Posterior cingulate gyrus (tissue), 11 donors: ENCODE results near the gene MINDY3.
"Not testable (repeated sequence)": the region's sequence is repeated elsewhere in the genome, so short reads cannot be mapped to it uniquely, and the experiment has no call there.

ENCODE experiments used
- DNase-seq, 10 donors: peaks; one replicate each; pipeline versions ENCODE4 v3.0.0 to v3.0.0-alpha.2; 2020 to 2021; ENCODE audit warnings: mixed read lengths in 3 of 10
- intact Hi-C: fragments of 100-400 bp; cut with DNase I; formaldehyde crosslinking; loops from one replicate; pipeline ENCODE4 v1.15.1; 2023

Gene MINDY3

DNA sequence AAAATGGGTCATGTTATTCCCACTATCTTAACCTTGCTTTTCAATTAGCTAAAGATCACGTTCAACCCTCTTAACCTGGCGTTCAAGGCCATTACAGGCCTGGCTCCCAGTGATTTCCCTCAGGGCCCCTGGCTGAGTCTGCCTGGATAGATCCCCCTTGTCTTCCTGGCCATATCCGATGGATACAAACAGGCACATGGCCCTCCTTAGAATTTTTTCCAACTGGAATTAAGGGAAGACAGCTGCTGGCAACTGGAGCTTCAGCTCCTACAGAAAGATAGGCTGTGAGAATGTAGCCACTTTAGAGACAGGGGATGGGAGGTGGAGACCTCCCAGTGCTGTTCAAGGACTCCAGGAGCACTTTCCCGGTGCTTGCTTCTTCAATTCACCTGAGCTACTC, 77.5 kb downstream of the MINDY3 start:
- DNase-seq = peak in 1 of 10 donors; percentile 21

DNA sequence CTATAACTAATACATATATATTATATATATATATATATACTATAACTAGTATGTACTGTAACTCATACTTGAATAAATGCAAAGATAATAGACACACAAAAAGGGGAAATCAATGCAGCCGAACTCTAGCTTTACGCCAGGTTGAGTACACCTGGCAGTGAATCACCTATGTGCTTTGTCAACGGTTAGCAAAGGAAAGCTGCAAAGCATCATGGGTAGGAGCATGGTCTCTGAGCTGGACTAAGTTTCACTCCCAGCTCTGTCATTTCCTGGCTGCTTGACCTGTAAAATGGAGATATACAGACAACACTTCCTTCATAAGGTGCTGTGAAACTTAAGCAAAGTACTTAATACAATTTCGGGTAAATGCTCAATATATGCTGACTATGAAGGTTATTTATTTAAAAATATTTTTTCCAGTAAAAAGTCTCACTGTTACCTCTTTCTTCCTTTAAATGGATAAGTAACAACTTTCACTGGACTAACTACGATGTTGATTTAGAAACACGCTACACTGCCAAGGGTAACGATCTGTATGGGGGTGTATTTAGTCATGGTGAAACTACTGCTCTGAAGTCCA, 78.8 kb downstream of the MINDY3 start:
- no peak for DNase-seq
- intact Hi-C loops = no loop called here

More for the DNA sequence above, 77.5 kb downstream of the MINDY3 start:
- intact Hi-C loops = no loop called here

DNA sequence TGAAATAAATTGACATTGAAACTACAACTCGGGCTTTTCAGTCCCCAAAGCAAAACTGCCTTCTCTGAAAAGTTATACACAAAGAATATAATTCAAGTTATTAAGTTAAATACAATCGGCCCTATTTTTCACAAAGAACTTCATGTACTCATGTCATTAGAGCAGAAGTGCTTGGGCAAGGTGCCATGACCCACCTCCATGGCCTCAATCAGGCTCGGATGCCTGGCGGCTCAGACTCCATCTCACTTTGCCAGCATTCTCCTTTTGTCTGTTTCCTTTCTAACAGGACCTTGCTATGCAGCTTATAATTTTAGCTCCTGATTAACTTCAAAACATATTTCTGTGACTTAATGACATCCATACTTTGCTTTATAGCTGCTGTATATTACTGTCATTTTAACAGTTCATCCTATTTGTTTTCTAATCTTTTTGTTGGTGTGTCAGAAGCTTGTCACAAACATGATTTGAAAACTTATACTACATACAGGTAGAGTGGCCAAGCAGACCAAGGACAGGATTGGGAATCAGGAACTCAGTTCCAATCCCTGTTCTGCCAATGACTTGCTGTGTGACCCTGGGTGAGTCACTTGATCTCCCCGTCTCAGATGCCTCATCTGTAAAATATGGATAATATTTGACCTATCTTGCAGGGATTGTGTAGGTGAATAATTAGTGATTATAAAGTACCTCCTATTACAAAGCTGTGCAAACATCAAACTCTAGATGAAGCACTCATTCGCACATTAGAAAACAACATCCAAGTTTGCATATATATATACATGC, 79.8 kb downstream of the MINDY3 start:
- DNase-seq = peak in 3 of 10 donors; percentile 14 to 71 (median 55)
- intact Hi-C loops = no loop called here

DNA sequence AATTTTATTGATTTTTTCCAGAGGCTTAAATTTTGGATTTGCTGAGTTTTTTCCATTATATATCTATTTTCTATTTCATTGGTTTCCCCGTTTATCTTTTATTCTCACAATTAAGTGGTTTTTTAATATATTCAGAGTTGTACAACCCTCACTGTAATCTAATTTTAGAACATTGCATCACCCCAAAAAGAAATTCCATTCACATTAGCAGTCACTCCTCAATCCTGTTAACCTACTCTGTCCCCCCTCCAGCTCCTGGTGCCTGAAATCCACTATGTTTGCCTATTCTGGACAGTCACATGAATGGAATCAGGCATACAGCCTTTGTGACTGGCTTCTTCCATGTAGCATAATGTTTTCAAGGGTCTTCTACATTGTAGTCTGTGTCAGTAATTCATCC, 84.8 kb downstream of the MINDY3 start:
- intact Hi-C loops = no loop called here

DNA sequence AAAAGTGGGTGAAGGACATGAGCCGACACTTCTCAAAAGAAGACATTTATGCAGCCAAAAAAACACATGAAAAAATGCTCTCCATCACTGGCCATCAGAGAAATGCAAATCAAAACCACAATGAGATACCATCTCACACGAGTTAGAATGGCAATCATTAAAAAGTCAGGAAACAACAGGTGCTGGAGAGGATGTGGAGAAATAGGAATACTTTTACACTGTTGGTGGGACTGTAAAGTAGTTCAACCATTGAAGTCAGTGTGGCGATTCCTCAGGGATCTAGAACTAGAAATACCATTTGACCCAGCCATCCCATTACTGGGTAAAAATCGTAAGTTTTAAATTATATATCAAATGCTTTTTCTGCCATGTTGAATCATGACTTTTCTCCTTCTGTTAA, 85.8 kb downstream of the MINDY3 start:
- intact Hi-C loops = not testable (repeated sequence)

More for the DNA sequence above, 84.8 kb downstream of the MINDY3 start:
- DNase-seq = no peak

DNA sequence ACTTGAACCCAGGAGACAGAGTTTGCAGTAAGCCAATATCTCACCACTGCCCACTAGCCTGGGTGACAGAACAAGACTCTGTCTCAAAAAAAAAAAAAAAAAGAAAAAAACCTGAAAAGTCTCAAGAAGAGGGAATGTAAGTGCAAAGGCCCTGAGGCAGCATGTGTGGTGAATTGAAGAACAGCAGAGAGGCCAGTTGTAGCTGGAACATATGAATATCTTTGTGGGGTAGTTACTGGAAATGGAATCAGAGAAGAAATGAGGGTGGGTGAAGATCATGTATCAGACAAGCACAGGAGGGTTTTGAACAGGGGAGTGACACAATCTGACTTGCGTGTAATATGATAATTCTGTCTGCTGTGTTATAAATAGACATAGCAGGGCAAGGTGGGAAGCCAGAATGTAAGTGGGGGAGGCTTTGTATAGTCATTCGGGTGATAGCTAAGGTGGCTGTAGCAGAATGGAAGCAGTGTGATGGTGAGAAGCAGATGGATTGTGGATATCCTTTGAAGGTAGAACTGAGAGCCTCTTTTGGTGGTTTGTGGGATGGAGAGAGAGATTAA, 95.3 kb downstream of the MINDY3 start:
- intact Hi-C loops = no loop called here
- DNase-seq = no peak

More for the DNA sequence above, 85.8 kb downstream of the MINDY3 start:
- DNase-seq = not testable (repeated sequence)

DNA sequence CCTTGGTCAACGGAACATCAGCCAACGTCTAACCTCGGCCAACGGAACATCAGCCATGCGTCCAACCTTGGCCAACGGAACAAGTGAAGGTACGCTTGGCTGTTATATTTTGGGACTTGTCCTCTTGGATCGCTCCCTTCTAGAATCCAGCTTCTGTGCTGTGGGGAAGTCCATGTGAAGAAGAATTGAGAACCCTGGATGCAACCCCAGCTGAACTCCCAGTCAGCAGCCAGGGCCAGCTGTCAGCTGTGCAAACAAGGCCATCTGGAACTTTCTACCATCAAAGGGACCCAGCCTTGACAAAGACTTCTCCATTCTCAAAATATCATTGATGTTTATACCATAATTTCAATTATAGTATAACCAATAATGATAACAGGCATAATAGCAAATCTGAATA, 97.3 kb downstream of the MINDY3 start:
- DNase-seq = no peak

DNA sequence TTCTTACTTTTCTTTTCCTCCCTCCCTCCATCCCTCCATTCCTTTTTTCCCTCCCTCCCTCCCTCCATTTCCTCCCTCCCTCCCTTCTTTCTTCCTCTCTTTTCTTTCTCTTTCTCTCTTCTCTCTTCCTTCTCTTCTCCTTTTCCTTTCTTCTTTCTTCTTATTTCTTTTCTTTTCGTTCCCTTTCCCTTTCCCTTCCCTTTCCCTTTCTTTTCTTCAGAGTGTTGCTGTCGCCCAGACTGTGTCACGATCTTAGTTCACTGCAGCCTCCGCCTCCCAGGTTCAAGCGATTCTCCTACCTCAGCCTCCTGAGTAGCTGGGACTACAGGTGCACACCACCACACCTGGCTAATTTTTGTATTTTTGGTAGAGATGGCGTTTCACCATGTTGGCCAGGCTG, 98.1 kb downstream of the MINDY3 start:
- DNase-seq, intact Hi-C loops: not testable (repeated sequence)

More for the DNA sequence above, 97.3 kb downstream of the MINDY3 start:
- intact Hi-C loops = no loop called here

DNA sequence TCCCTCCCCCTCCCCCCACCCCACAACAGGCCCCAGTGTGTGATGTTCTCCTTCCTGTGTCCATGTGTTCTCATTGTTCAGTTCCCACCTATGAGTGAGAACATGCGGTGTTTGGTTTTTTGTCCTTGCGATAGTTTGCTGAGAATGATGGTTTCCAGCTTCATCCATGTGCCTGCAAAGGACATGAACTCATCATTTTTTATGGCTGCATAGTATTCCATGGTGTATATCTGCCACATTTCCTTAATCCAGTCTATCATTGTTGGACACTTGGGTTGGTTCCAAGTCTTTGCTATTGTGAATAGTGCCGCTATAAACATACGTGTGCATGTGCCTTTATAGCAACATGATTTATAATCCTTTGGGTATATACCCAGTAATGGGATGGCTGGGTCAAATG, 99.1 kb downstream of the MINDY3 start:
- intact Hi-C loops, DNase-seq: not testable (repeated sequence)

DNA sequence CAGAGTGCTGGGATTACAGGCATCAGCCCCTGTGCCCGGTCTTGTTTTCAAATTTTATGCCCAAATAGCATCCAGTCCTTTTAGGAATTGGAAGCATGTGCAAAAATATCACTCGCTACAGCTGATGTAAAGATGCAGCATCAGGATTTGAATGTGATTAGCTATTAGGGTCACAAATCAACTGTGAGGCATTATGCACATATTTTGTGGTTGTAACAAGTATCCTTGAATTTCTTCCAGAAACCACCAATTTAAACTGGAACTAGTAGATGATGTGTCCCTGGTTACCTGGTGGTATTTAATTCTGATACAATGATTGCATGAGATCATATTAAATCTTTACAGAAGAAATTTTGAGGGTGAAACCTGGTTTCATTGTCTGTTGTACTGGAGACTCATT, 99.6 kb downstream of the MINDY3 start:
- intact Hi-C loops = no loop called here
- DNase-seq = no peak

DNA sequence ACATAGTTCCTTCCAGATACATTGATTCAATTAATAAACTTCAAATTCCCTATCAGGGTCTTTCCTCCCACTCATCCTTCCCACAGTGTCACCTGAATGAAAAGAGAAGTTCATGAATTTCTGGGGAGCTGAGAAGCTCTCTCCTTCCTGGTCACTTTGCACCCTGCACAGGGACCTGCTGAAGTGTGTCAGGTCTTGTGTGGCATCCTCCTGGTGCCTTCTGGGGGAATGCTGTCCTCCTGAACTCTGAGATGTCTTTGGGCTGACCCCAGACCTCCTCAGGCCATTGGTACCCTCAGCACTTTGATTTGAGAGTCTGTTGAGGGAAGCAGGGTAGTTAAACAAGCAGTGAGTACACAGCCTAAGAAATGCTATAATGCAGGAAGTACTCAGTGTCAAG, 101.0 kb downstream of the MINDY3 start:
- intact Hi-C loops = no loop called here
- DNase-seq = no peak

DNA sequence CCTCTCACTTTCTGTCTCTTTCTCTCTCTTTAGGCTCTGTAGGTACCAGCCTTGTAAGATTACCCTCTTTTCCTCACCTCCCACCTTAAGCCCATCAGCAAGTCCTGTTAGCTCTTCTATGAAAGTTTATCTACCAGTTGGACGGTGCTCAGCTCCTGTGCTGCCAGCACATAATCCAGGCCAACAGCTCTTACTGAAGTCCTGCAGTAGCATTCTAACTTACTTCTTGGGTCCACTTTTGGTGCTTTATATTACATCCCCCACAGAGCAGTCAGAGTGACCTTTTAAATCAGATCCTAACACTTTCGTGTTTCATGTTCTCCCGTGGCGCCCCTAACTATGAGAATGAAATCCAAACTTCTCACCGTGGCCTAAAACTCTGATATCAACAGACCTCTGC, 101.7 kb downstream of the MINDY3 start:
- DNase-seq = no peak
- intact Hi-C loops = no loop called here

DNA sequence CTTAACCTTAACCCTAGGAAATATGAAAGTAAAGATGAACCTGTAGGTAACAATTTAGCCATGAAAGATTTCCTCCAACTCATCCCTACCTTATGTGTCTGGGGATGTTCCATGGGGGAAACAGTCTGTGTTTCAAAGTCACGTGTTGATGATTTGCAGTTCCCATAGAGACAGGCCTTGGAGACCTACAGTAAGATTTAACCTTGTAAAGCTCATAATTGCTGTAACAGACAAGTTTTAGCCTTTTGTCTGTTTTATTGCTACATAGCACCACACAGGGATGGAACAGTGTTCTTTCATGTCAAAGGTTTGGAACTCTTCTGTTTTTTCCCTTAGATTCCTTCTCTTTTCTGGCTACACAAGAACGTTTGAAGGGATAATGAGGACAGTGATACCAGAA, 105.4 kb downstream of the MINDY3 start:
- DNase-seq = no peak
- intact Hi-C loops = no loop called here

DNA sequence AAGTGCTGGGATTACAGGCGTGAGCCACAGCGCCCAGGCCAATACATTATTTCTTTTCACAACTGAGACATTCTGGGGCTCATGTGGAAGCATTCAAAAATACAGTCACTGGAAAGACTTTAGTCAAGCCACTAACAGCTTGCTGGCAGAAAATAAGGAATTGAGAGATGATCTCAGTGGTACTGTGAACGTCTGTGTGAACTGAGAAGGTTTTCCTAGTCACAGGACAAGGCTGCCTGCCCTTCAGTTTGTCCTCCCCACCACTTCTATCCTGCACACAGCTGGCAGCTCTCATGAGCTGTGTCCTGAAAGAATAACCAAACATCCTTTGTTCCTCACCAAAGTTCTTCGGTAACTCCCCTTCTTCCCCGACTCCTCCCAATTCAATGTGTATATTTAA, 109.3 kb downstream of the MINDY3 start:
- intact Hi-C loops = no loop called here
- DNase-seq = no peak

DNA sequence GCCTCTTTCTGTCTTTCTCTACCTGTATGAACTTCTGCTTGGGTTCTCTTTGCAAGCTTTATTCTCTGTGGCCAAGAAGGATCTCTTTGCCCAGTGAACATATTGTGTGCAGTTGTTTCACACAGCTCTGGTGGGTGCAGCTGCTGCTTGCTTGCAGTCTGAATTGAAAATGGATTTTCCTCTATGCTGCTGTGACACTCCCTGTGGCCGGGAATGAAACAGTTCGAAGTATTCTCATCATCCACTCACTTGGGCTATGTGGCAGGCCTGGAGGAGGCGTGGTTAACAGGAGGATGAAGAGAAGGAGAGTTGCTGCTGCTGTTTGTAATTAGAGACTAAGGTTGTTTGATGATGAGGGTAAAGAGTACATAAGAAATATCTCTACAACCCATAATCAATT, 112.2 kb downstream of the MINDY3 start:
- intact Hi-C loops = no loop called here
- DNase-seq = peak in 1 of 10 donors; percentile 10

DNA sequence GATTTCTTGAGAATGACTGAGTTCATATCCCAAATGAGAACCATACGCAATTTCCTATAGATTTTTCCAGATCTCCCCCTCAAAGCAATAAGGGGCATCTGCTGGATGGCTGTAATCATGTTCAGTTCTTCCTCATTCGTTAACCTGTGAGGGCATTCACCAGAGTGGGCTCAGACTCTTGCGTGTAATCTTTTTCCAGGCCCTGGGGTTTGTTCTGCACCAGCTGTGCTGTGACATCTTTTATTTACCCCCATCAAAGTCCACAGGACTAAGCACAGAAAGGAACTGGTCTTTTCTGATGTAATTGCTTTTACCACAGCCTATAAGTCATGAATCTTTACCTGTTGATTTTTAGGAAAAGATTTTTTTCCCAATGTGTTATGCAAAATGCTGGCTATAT, 112.7 kb downstream of the MINDY3 start:
- intact Hi-C loops = no loop called here
- DNase-seq = no peak

DNA sequence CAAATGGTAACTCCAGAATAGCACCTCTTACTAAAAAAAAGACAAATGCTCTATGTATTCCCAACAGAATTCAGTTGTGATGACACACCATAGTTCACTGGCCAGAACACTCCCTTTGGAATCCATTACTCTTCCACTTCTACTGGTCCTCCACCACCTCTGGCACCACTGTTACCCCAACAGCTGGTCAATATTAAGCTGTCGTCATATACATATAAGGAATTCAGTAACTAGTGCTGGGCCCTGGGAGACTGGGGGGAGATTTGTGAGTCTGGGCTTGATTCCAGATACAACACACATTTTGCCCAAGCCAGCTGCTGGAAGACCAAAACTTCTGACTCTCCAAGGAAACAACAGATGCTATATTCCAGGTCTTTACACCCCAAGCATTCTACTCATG, 114.6 kb downstream of the MINDY3 start:
- intact Hi-C loops = no loop called here
- no peak for DNase-seq

DNA sequence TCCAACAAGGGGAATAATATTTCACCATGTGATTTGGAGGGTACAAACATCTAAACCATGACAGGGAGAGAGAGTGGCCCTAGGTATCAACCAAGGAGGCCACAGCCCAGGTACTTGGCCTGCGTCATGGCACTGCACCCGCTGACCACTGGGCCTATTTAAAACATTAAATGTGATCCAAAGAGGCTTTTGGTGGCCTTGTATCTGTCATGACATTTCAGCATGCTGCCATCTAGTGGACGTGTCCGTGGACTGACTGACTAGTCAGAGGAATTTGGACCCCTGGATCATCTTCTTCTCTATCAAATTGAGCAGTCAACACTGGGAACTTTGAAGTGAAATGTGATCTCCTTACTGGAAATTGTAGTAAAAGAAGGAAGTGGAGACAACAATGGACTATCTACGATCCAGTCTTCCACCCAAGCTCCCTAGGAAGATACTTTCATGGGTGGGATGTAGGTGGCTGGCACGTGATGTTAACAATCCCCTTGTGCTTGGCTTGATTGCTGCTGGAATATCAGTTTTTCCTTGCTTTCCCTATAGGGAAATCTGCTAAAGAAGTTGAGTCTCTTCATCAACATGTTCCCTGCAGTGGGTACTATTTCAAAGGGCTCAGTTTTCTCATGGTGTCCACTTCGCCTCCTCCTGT, 116.0 kb downstream of the MINDY3 start:
- DNase-seq = peak in 3 of 10 donors; percentile 18 to 39 (median 24)
- intact Hi-C loops = no loop called here

DNA sequence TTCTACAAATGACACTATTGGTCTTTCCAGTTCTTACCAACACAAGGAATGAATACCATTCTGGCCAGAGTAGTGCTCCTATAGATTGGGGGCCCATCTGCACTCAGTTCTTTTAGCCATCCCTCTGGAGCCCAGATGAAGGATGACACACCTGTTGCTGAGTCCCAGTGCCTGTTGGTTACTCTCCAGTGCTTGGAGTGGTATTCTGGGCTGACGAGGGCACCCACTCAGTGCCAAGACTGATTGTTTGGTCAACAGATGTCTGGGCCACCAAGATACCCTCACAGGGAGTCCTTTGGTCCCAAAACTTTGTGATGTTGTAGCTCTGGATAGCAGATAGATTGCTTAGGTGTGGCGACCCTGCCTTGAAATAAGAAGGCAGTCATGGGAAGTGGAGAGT, 116.9 kb downstream of the MINDY3 start:
- intact Hi-C loops = no loop called here
- no peak for DNase-seq

DNA sequence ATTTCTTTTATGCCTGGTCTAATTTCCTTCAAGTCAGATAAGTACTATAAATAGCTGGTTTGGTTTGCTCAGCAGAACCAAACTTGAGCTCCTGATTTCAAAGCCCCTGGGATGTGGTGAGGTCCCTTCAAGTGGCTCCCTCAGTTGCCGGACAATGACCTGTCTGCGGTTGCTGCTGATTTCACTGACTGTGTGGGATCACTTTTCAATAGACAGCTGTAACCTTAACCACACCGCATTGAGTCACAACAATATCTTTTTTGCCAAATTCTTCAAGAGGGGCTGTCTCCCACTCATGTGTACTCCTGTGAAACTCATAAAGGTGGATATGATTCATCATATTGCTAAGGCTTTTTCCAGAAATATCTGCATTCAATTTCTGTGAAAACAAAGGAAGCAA, 117.5 kb downstream of the MINDY3 start:
- no peak for DNase-seq
- intact Hi-C loops = no loop called here

DNA sequence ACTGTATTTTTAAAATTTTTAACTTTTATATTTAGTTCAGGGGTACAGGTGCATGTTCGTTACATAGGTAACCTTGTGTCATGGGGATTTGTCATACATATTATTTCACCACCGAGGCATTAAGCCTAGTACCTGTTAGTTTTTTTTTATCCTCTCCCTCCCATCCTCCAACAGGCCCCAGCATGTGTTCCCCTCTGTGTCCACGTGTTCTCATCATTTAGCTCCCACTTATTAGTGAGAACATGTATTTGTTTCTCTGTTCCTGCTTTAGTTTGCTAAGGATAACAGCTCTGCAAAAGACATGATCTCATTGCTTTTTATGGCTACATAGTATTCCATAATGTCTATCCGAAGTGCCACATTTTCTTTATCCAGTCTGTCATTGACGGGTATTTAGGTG, 118.2 kb downstream of the MINDY3 start:
- DNase-seq = no peak
- intact Hi-C loops = no loop called here
